Stimulated activated naive CD8-positive, alpha-beta T cell treated with anti-CD3 and anti-CD28 coated beads, Interleukin-15, amount 100 ng/mL, for 72 hours (primary cell): Measurements from ENCODE around the gene SLC6A3.
A peak's percentile ranks its signal among the peaks of the same experiment; 100 is the strongest.
"Not testable (repeated sequence)": the region's sequence is repeated elsewhere in the genome, so short reads cannot be mapped to it uniquely, and the experiment has no call there.

Experiments
- ATAC-seq: fragments of 150-1000 bp; cut with Tn5 transposase; 2 replicates; pipeline ENCODE4 v1.10.0; 2021; ENCODE audit warnings: mild to moderate bottlenecking, moderate library complexity
- DNase-seq, 2 donors: peaks; one replicate each; pipeline ENCODE4 v3.0.0; 2021 to 2022
- H3K27ac Mint-ChIP-seq, 2 donors: one replicate each; pipeline ENCODE4 v1.8.0; 2022; ENCODE audit warnings: mild to moderate bottlenecking in 2 of 2, mixed read lengths in 2 of 2, moderate library complexity in 2 of 2
- H3K27me3 Mint-ChIP-seq: one replicate; pipeline ENCODE4 v1.8.0; 2022; ENCODE audit warnings: mixed read lengths
- H3K4me1 Mint-ChIP-seq: one replicate; pipeline ENCODE4 v1.8.0; 2022; ENCODE audit warnings: mild to moderate bottlenecking, mixed read lengths
- H3K4me3 Mint-ChIP-seq, 2 donors: one replicate each; pipeline ENCODE4 v1.8.0; 2022; ENCODE audit warnings: mild to moderate bottlenecking in 2 of 2, mixed read lengths in 2 of 2, moderate library complexity in 1 of 2
- H3K9me3 Mint-ChIP-seq, 2 donors: one replicate each; pipeline ENCODE4 v1.8.0; 2022; ENCODE audit warnings: mixed read lengths in 2 of 2

Gene SLC6A3

GRCh38 chr5:1481266-1481958 is 36.2 kb upstream of the SLC6A3 start:
- ATAC-seq = peak; percentile 27
- Mint-ChIP-seq H3K4me3 (no peak overlapping the region), H3K4me1 (peaks cover 37% of the 10 kb centered on the region), H3K27ac (no peak overlapping the region), H3K9me3 (no peaks in the 10 kb centered on the region), H3K27me3 (no peaks in the 10 kb centered on the region)
- DNase-seq = no peak

GRCh38 chr5:1480806-1481205 is 35.6 kb upstream of the SLC6A3 start:
- H3K27ac Mint-ChIP-seq = no peak overlapping the region

DNA sequence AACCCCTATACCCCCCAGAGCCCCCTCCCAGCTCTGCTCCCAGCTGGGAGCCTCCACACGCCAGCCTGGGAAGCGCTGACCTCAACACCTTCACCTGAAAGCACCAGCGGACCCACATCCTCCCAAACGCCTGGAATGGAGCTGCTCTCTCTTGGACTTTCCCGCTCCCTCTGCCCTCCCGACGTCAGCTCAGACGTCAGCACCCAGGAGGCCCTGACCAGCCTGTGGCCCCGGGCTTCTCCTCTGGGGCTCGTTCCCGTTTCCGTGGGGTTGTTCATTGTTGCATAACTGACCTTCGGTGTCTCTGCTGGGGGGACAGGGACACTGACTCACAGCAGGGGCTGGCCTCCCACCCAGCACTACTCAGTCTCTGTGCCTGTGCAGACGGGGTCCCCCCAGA is 35.0 kb upstream of the SLC6A3 start:
- ATAC-seq = no peak
- no peak overlapping the region for H3K4me3 Mint-ChIP-seq
- no peak overlapping the region for H3K27ac Mint-ChIP-seq

More at GRCh38 chr5:1480806-1481205, 35.6 kb upstream of the SLC6A3 start:
- Mint-ChIP-seq H3K27me3 (no peaks in the 10 kb centered on the region), H3K9me3 (no peaks in the 10 kb centered on the region), H3K4me1 (peaks cover 31% of the 10 kb centered on the region), H3K4me3 (no peak overlapping the region)
- no peak for ATAC-seq
- no peak for DNase-seq

DNA sequence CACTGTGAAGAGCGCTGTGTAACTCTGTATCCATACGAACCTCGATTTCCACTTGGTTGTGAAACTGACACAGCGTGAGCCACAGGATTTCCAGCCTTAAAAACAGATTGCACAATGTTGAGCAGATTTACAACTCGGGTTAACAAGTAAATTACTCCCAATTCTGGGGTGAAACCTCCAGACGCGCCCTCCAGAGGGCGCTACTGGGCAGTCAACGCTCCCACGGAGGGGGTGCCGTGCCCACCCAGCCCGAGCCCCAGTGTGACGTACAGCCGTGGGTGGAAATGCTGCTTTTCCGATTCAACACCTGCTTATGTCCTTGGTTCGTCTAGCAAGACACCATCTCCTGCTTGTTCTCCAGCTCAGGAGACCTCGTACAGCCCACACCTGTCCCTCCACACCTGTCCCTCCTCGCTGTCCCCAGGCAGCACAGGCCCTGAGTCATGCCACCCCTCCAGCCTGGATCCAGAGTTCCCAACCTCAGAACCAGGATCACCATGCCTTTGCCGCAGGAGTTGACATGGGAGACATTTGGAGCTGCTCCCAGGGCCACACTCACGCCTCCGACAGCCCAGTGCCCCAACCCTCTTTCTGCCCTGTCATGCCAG is 34.4 kb upstream of the SLC6A3 start:
- ATAC-seq (peak; percentile 42), DNase-seq (peak; percentile 41)
- H3K4me3 Mint-ChIP-seq = no peak overlapping the region
- no peak overlapping the region for H3K27ac Mint-ChIP-seq
- H3K27me3 Mint-ChIP-seq = no peaks in the 10 kb centered on the region
- H3K9me3 Mint-ChIP-seq = no peaks in the 10 kb centered on the region
- H3K4me1 Mint-ChIP-seq = peaks cover 20% of the 10 kb centered on the region

More for the DNA sequence above, 35.0 kb upstream of the SLC6A3 start:
- H3K4me1 Mint-ChIP-seq = peaks cover 25% of the 10 kb centered on the region
- no peak for DNase-seq
- H3K27me3 Mint-ChIP-seq = no peaks in the 10 kb centered on the region
- H3K9me3 Mint-ChIP-seq = no peaks in the 10 kb centered on the region

- no peak for DNase-seq
- Mint-ChIP-seq H3K27ac (no peak overlapping the region), H3K9me3 (no peaks in the 10 kb centered on the region), H3K4me1 (peaks cover 17% of the 10 kb centered on the region), H3K27me3 (no peaks in the 10 kb centered on the region), H3K4me3 (no peak overlapping the region)
- ATAC-seq = no peak
These were observed 33.8 kb upstream of the SLC6A3 start for GRCh38 chr5:1479066-1479465.

GRCh38 chr5:1478271-1479035 is 33.2 kb upstream of the SLC6A3 start:
- no peaks in the 10 kb centered on the region for H3K27me3 Mint-ChIP-seq
- H3K27ac Mint-ChIP-seq = no peak overlapping the region
- H3K4me1 Mint-ChIP-seq = peaks cover 17% of the 10 kb centered on the region
- no peaks in the 10 kb centered on the region for H3K9me3 Mint-ChIP-seq
- no peak overlapping the region for H3K4me3 Mint-ChIP-seq
- no peak for ATAC-seq
- no peak for DNase-seq

- no peak for ATAC-seq
- Mint-ChIP-seq H3K4me3 (no peak overlapping the region), H3K27ac (no peak overlapping the region), H3K4me1 (peaks cover 17% of the 10 kb centered on the region), H3K9me3 (no peaks in the 10 kb centered on the region), H3K27me3 (no peaks in the 10 kb centered on the region)
- no peak for DNase-seq
These were observed 32.1 kb upstream of the SLC6A3 start for GRCh38 chr5:1477341-1477740.

- Mint-ChIP-seq H3K9me3 (no peaks in the 10 kb centered on the region), H3K27me3 (no peaks in the 10 kb centered on the region), H3K4me1 (peaks cover 14% of the 10 kb centered on the region), H3K27ac (peak overlapping the region in 1 of 2 donors; percentile 85), H3K4me3 (no peak overlapping the region)
- ATAC-seq = no peak
- DNase-seq = no peak
These were observed 31.7 kb upstream of the SLC6A3 start for GRCh38 chr5:1476967-1477310.

- ATAC-seq (no peak), DNase-seq (peak in 1 of 2 donors; percentile 6)
- Mint-ChIP-seq H3K4me1 (peaks cover 12% of the 10 kb centered on the region), H3K27me3 (no peaks in the 10 kb centered on the region), H3K9me3 (no peaks in the 10 kb centered on the region), H3K4me3 (no peak overlapping the region), H3K27ac (peak overlapping the region in 1 of 2 donors; percentile 85)
These were observed 31.1 kb upstream of the SLC6A3 start for GRCh38 chr5:1476181-1476966.

- H3K27ac Mint-ChIP-seq = not testable (repeated sequence)
These were observed 30.3 kb upstream of the SLC6A3 start for GRCh38 chr5:1475544-1475900.

DNA sequence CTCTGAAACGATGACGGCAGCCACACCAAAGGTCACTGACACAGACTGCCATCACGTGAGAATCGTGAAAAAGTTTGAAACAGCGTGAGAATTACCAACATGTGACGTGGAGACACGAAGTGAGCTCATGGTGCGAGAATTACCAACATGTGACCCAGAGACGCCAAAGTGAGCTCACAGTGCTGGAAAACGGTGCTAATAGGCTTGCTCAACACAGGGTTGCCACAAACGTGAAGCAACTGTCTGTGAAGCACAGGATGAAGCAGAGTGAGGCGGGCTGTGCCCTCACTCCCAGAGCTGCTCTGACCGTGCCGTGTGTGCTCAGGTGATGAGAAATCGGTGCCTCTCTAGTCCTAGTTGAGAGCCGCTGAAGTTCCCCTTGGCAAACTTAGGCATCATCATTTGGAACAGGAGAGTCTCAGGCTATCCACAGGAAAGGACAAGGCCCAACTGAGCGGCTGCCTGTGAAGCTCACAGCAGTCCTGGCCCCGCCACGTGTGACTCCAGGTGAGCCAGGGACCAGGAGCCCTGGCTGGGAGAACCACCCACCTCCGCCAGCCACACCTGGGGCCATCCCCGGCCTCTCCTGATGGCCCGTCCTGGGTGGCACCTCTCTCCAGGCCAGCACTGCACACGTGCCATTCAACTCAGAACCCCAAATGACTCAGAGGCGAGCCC is 29.8 kb upstream of the SLC6A3 start:
- Mint-ChIP-seq H3K4me3 (no peak overlapping the region), H3K27ac (no peak overlapping the region), H3K27me3 (no peaks in the 10 kb centered on the region), H3K4me1 (peaks cover 10% of the 10 kb centered on the region), H3K9me3 (no peaks in the 10 kb centered on the region)
- no peak for DNase-seq
- no peak for ATAC-seq

More at GRCh38 chr5:1475544-1475900, 30.3 kb upstream of the SLC6A3 start:
- H3K4me1 Mint-ChIP-seq = peaks cover 10% of the 10 kb centered on the region
- not testable (repeated sequence) for H3K27me3 Mint-ChIP-seq, ATAC-seq, H3K9me3 Mint-ChIP-seq, DNase-seq, H3K4me3 Mint-ChIP-seq

- no peaks in the 10 kb centered on the region for H3K9me3 Mint-ChIP-seq
These were observed 29.1 kb upstream of the SLC6A3 start for GRCh38 chr5:1474183-1474839.

GRCh38 chr5:1473746-1474145 is 28.5 kb upstream of the SLC6A3 start:
- H3K4me1 Mint-ChIP-seq = peaks cover 11% of the 10 kb centered on the region
- no peak for DNase-seq
- H3K4me3 Mint-ChIP-seq = no peak overlapping the region
- no peak overlapping the region for H3K27ac Mint-ChIP-seq
- ATAC-seq = no peak
- H3K9me3 Mint-ChIP-seq = no peaks in the 10 kb centered on the region
- no peaks in the 10 kb centered on the region for H3K27me3 Mint-ChIP-seq

More at GRCh38 chr5:1474183-1474839, 29.1 kb upstream of the SLC6A3 start:
- H3K27me3 Mint-ChIP-seq = no peaks in the 10 kb centered on the region
- H3K4me1 Mint-ChIP-seq = peaks cover 11% of the 10 kb centered on the region
- ATAC-seq (no peak), DNase-seq (peak in 1 of 2 donors; percentile 5)
- H3K4me3 Mint-ChIP-seq = no peak overlapping the region
- H3K27ac Mint-ChIP-seq = no peak overlapping the region

DNA sequence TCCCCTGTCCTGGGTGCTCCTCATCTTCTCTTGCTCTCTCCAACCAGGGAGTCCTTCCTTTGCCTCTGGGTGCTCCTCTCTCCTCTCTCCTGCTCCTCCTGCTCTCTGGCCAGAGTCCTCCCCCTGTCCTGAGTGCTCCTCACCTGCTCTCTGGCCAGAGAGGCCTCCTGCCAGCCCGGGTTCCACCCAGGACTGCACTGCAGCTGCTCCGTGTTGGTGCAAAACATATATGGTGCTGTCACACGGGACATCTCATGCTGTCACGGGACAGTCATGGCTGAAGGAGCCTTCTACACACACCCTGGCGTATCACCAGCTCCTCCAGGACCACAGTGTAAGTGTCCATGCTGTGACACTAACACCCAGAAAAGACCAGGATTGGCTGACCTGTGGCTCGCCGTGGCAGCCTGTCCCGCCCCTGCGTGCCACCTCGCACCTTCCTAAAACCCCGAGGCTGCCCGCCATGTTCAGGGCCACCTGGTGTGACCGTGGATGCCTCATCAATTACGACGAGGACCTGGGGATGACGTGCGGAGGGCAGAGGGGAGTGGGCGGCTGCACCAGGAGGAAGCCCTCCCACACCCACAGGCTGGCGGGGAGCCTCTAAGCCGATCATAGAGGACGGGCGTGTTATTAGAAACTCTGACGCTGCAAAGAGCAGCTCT is 27.9 kb upstream of the SLC6A3 start:
- no peak overlapping the region for H3K4me3 Mint-ChIP-seq
- peaks cover 11% of the 10 kb centered on the region for H3K4me1 Mint-ChIP-seq
- no peak for DNase-seq
- ATAC-seq = no peak
- H3K27me3 Mint-ChIP-seq = no peaks in the 10 kb centered on the region
- H3K27ac Mint-ChIP-seq = peak overlapping the region in 1 of 2 donors; percentile 13
- no peaks in the 10 kb centered on the region for H3K9me3 Mint-ChIP-seq
